Neuronal stem cell (in vitro differentiated cells): ENCODE measurements around the gene DOCK3.
A peak's percentile ranks its signal among the peaks of the same experiment; 100 is the strongest.

Experiments
- DNase-seq: peaks from one replicate; pipeline ENCODE4 v3.0.0-alpha.2; 2013; ENCODE audit warnings: low spot score
- H2AFZ ChIP-seq: one replicate; pipeline ENCODE4 v1.6.1; 2013; ENCODE audit warnings: mild to moderate bottlenecking, low read length, inconsistent platforms
- H2AK5ac ChIP-seq: 2 replicates; pipeline ENCODE4 v1.6.1; 2013; ENCODE audit warnings: low read depth, mild to moderate bottlenecking, inconsistent platforms, low read length, moderate library complexity, mixed read lengths
- H2BK120ac ChIP-seq: 2 replicates; pipeline ENCODE4 v1.6.1; 2013; ENCODE audit warnings: low read depth, mild to moderate bottlenecking, inconsistent platforms, low read length, moderate library complexity, mixed read lengths
- H2BK12ac ChIP-seq: one replicate; pipeline ENCODE4 v1.6.1; 2013; ENCODE audit warnings: low read length, inconsistent platforms
- H2BK15ac ChIP-seq: 2 replicates; pipeline ENCODE4 v1.6.1; 2013; ENCODE audit warnings: mild to moderate bottlenecking, low read length, inconsistent platforms, mixed read lengths
- H2BK5ac ChIP-seq: one replicate; pipeline ENCODE4 v1.6.1; 2013; ENCODE audit warnings: inconsistent platforms, mild to moderate bottlenecking, low read length, moderate library complexity
- H3K14ac ChIP-seq: one replicate; pipeline ENCODE4 v1.6.1; 2013; ENCODE audit warnings: low read length, inconsistent platforms
- H3K18ac ChIP-seq: 2 replicates; pipeline ENCODE4 v1.6.1; 2013; ENCODE audit warnings: low read length, inconsistent platforms
- H3K23ac ChIP-seq: 2 replicates; pipeline ENCODE4 v1.6.1; 2013; ENCODE audit warnings: low read depth, mild to moderate bottlenecking, mixed read lengths, low read length, inconsistent platforms; ENCODE audit not compliant: poor library complexity
- H3K27ac ChIP-seq: replicated peaks from 3 replicates; pipeline ENCODE4 v1.5.1; 2013; ENCODE audit warnings: low read length, inconsistent platforms
- H3K27me3 ChIP-seq, 3 experiments: 2 replicates each; pipeline ENCODE4 v1.6.1; 2013; ENCODE audit warnings: low read length in 3 of 3, mild to moderate bottlenecking in 2 of 3, inconsistent platforms in 1 of 3, low read depth in 1 of 3, mixed read lengths in 1 of 3, moderate library complexity in 1 of 3; ENCODE audit not compliant: control insufficient read depth in 3 of 3, insufficient read depth in 3 of 3
- H3K36me3 ChIP-seq, 2 donors: replicated peaks in 1 of 2; 2 replicates each; pipeline ENCODE4 v1.6.1; 2013; ENCODE audit warnings: low read length in 2 of 2; ENCODE audit not compliant: control insufficient read depth in 2 of 2, insufficient read depth in 2 of 2
- H3K4ac ChIP-seq: 2 replicates; pipeline ENCODE4 v1.6.1; 2013; ENCODE audit warnings: inconsistent platforms, mild to moderate bottlenecking, low read length, moderate library complexity
- H3K4me1 ChIP-seq, 2 donors: 1 replicate in 1 of 2; 2 replicates in 1 of 2; pipeline ENCODE4 v1.6.1; 2013; ENCODE audit warnings: low read length in 2 of 2, low read depth in 1 of 2; ENCODE audit not compliant: control insufficient read depth in 2 of 2, insufficient read depth in 1 of 2
- H3K4me2 ChIP-seq: one replicate; pipeline ENCODE4 v1.6.1; 2013; ENCODE audit warnings: mild to moderate bottlenecking, low read length, inconsistent platforms; ENCODE audit not compliant: insufficient read depth, poor library complexity, severe bottlenecking
- H3K4me3 ChIP-seq, 2 donors: 2 replicates each; pipeline ENCODE4 v1.5.1; 2013; ENCODE audit warnings: low read length in 2 of 2, mild to moderate bottlenecking in 2 of 2, inconsistent platforms in 1 of 2, moderate library complexity in 1 of 2
- H3K79me1 ChIP-seq: one replicate; pipeline ENCODE4 v1.6.1; 2013; ENCODE audit warnings: low read depth, mild to moderate bottlenecking, inconsistent platforms, low read length, moderate library complexity
- H3K9ac ChIP-seq: one replicate; pipeline ENCODE4 v1.6.1; 2013; ENCODE audit warnings: mild to moderate bottlenecking, low read depth, low read length, inconsistent platforms; ENCODE audit not compliant: poor library complexity
- H3K9me3 ChIP-seq, 2 donors: replicated peaks in 1 of 2; 2 replicates each; pipeline versions ENCODE3 to v1.6.1; 2013; ENCODE audit warnings: low read length in 2 of 2, mild to moderate bottlenecking in 2 of 2, inconsistent platforms in 1 of 2, low read depth in 1 of 2, mixed read lengths in 1 of 2, moderate library complexity in 1 of 2; ENCODE audit not compliant: control insufficient read depth in 2 of 2, insufficient read depth in 1 of 2
- H4K8ac ChIP-seq: one replicate; pipeline ENCODE4 v1.6.1; 2013; ENCODE audit warnings: low read depth, mild to moderate bottlenecking, inconsistent platforms, low read length, moderate library complexity
- H4K91ac ChIP-seq: one replicate; pipeline ENCODE4 v1.6.1; 2013; ENCODE audit warnings: low read length, low read depth, mild to moderate bottlenecking, inconsistent platforms; ENCODE audit not compliant: poor library complexity
- WGBS, 2 donors: extraction: QIAGEN DNeasy Blood & Tissue Kit; methylation state at CpG; one replicate each; pipeline ENCODE4 v1.1.7; 2013; ENCODE audit warnings: missing lambda C conversion rate in 2 of 2, mixed read lengths in 1 of 2; ENCODE audit not compliant: insufficient read length in 2 of 2, insufficient replicate concordance in 1 of 2; ENCODE audit errors: extremely low coverage in 2 of 2; 5-methylcytosine and 5-hydroxymethylcytosine counted together

The DOCK3 gene

GRCh38 chr3:50657816-50658215 is 16.9 kb upstream of the DOCK3 start:
- no CpG with 5 or more reads among the region's 3 CpGs for WGBS, 2 donors

DNA sequence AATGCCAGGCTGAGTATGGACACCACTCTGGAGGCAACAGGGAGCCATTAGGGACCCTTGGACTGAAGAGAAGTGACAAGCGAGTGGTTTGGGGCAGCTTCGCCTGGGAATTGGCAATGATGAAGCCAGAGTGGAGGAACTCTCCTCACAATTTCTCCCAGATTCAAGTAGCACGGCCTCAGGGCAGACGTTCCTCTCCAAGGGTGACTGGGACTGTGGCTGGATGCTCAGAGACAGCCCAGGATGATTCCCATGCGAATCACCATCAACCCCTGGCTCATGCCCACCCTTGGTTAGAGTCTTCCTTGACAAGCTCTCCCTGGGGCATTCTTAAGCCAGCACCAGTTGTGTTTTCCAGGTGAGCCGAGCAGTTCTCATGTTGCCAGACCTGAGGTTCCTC is 16.3 kb upstream of the DOCK3 start:
- H2BK12ac ChIP-seq: no peak overlapping the region
- H3K4ac ChIP-seq: no peak overlapping the region
- H3K79me1 ChIP-seq: no peaks in the 10 kb centered on the region
- no peak overlapping the region for H4K8ac ChIP-seq
- H2BK15ac ChIP-seq: no peak overlapping the region
- peaks cover 0 to 6% (median 0%) of the 10 kb centered on the region in 3 experiments for H3K27me3 ChIP-seq
- no peak overlapping the region for H3K23ac ChIP-seq
- H2BK5ac ChIP-seq: no peak overlapping the region
- no peak overlapping the region for H2BK120ac ChIP-seq
- H3K4me3 ChIP-seq: no peak overlapping the region
- WGBS, 2 donors: no CpG with 5 or more reads among the region's 6 CpGs
- no peak overlapping the region for H3K27ac ChIP-seq
- no peaks in the 10 kb centered on the region for H3K36me3 ChIP-seq
- peaks cover 0 to 2% of the 10 kb centered on the region in 2 donors for H3K4me1 ChIP-seq
- no peak overlapping the region for H2AFZ ChIP-seq
- H3K14ac ChIP-seq: no peak overlapping the region
- no peak overlapping the region for H2AK5ac ChIP-seq
- no peak overlapping the region for H3K9ac ChIP-seq
- no peak overlapping the region for H3K4me2 ChIP-seq
- H4K91ac ChIP-seq: no peak overlapping the region
- no peak overlapping the region for H3K18ac ChIP-seq
- DNase-seq: no peak
- no peaks in the 10 kb centered on the region for H3K9me3 ChIP-seq

More at GRCh38 chr3:50657816-50658215, 16.9 kb upstream of the DOCK3 start:
- Histone ChIP-seq H3K27me3 (peaks cover 0 to 6% (median 0%) of the 10 kb centered on the region in 3 experiments), H3K36me3 (no peaks in the 10 kb centered on the region), H2BK120ac (no peak overlapping the region), H2BK5ac (no peak overlapping the region), H4K8ac (no peak overlapping the region), H2BK15ac (no peak overlapping the region), H3K14ac (no peak overlapping the region), H3K4ac (no peak overlapping the region), H3K4me3 (no peak overlapping the region), H4K91ac (no peak overlapping the region), H3K23ac (no peak overlapping the region), H3K27ac (no peak overlapping the region), H2AK5ac (no peak overlapping the region), H3K18ac (peak overlapping the region; percentile 46), H3K9me3 (no peaks in the 10 kb centered on the region), H3K9ac (no peak overlapping the region), H2AFZ (no peak overlapping the region), H3K79me1 (no peaks in the 10 kb centered on the region), H2BK12ac (no peak overlapping the region), H3K4me1 (peaks cover 0 to 2% of the 10 kb centered on the region in 2 donors), H3K4me2 (no peak overlapping the region)
- no peak for DNase-seq

DNA sequence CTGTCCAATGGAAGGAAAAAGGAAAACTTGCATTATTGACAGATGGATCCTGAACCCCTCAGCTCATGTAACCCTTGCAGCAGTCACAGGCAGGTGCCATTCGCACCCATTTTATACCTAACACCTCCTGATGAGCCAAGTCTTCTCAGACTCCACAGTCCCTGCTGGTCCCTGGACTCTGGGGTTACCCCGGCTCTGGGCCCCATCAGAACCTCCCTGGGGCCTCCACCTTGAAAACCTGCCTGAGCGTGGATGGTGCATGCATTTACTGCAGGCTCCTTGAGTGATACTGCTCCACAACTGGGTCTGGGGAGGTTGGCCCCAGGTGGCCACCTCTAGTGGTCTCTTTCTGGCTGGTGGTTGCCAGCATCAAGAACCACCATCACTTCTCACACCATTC is 15.9 kb upstream of the DOCK3 start:
- H3K4me3 ChIP-seq: no peak overlapping the region
- no peak overlapping the region for H4K8ac ChIP-seq
- no peak overlapping the region for H2AFZ ChIP-seq
- H2BK120ac ChIP-seq: no peak overlapping the region
- no peaks in the 10 kb centered on the region for H3K36me3 ChIP-seq
- H3K27ac ChIP-seq: no peak overlapping the region
- no peak overlapping the region for H3K23ac ChIP-seq
- H2BK5ac ChIP-seq: no peak overlapping the region
- H2AK5ac ChIP-seq: no peak overlapping the region
- H3K4me2 ChIP-seq: no peak overlapping the region
- H2BK12ac ChIP-seq: no peak overlapping the region
- DNase-seq: no peak
- no peak overlapping the region for H3K14ac ChIP-seq
- WGBS, 2 donors: no CpG with 5 or more reads among the region's 3 CpGs
- no peak overlapping the region for H2BK15ac ChIP-seq
- no peak overlapping the region for H3K18ac ChIP-seq
- H3K79me1 ChIP-seq: no peaks in the 10 kb centered on the region
- H3K9me3 ChIP-seq: no peaks in the 10 kb centered on the region
- H3K4me1 ChIP-seq: peaks cover 0 to 2% of the 10 kb centered on the region in 2 donors
- no peak overlapping the region for H3K9ac ChIP-seq
- H3K27me3 ChIP-seq: peaks cover 0 to 6% (median 0%) of the 10 kb centered on the region in 3 experiments
- H4K91ac ChIP-seq: no peak overlapping the region
- H3K4ac ChIP-seq: no peak overlapping the region

DNA sequence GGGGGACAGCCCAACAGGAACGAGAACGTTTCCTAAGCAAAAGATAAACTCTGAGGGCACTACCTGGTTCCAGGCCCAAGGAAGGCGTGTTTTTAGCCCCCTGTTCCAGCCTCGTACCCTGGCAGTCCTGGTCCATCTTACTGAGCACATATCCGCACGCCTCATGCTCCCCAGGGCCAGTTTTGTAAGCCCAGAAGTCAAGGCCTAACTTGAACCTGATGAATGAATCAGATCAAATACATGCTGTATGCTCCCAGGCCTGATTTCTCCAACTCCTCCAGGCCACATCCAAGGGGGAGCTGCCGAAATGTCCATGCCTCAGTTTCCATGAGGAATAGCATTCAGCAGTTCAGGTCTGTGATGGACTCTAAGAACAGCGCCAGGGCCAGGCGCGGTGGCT is 14.3 kb upstream of the DOCK3 start:
- H3K79me1 ChIP-seq: no peaks in the 10 kb centered on the region
- no peak overlapping the region for H3K18ac ChIP-seq
- no peak overlapping the region for H3K14ac ChIP-seq
- H4K91ac ChIP-seq: no peak overlapping the region
- peaks cover 0 to 6% (median 0%) of the 10 kb centered on the region in 3 experiments for H3K27me3 ChIP-seq
- no peak overlapping the region for H2BK120ac ChIP-seq
- H2BK5ac ChIP-seq: no peak overlapping the region
- no peak overlapping the region for H3K4me2 ChIP-seq
- no peak overlapping the region for H2BK12ac ChIP-seq
- H4K8ac ChIP-seq: no peak overlapping the region
- H2BK15ac ChIP-seq: peak overlapping the region; percentile 5
- H3K4me1 ChIP-seq: peaks cover 0 to 2% of the 10 kb centered on the region in 2 donors
- no peak overlapping the region for H3K4ac ChIP-seq
- H2AFZ ChIP-seq: no peak overlapping the region
- H3K23ac ChIP-seq: no peak overlapping the region
- no CpG with 5 or more reads among the region's 10 CpGs for WGBS, 2 donors
- no peak overlapping the region for H3K27ac ChIP-seq
- no peaks in the 10 kb centered on the region for H3K36me3 ChIP-seq
- H3K9me3 ChIP-seq: no peaks in the 10 kb centered on the region
- no peak overlapping the region for H3K4me3 ChIP-seq
- no peak for DNase-seq
- H3K9ac ChIP-seq: no peak overlapping the region
- peak overlapping the region; percentile 32 for H2AK5ac ChIP-seq
